ENCODE data around the gene WDR76. TPM values are rescaled to one million over a fixed set of nuclear protein-coding genes. Genes with fewer than 3 reads are reported as not detected.
"Not testable (repeated sequence)": the region's sequence is repeated elsewhere in the genome, so short reads cannot be mapped to it uniquely, and the experiment has no call there.

WDR76 gene
- total RNA-seq, 3 donors from 2014 or later = 4.1 to 9.1 (median 8.0) TPM

DNA sequence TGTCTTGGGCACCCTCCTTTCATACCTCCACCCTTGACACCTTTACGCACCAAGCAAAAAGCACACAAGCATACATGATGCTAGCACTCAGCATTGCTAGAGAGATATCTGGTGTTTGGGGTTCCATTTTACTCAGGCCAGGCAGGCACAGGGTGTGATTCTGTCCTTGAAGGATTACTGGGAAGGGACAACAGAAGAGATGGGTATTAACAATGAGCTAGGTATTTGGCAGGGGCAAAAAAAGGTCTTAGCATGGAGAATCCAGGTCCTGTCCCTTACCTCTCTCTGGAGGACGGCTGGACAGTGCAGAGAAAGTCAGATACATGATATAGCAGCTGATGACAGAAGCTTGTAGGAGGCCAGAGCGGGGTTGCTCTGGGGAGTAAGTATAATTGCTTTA is 30.2 kb upstream of the WDR76 start:
- TF ChIP-seq, protein P1, sequence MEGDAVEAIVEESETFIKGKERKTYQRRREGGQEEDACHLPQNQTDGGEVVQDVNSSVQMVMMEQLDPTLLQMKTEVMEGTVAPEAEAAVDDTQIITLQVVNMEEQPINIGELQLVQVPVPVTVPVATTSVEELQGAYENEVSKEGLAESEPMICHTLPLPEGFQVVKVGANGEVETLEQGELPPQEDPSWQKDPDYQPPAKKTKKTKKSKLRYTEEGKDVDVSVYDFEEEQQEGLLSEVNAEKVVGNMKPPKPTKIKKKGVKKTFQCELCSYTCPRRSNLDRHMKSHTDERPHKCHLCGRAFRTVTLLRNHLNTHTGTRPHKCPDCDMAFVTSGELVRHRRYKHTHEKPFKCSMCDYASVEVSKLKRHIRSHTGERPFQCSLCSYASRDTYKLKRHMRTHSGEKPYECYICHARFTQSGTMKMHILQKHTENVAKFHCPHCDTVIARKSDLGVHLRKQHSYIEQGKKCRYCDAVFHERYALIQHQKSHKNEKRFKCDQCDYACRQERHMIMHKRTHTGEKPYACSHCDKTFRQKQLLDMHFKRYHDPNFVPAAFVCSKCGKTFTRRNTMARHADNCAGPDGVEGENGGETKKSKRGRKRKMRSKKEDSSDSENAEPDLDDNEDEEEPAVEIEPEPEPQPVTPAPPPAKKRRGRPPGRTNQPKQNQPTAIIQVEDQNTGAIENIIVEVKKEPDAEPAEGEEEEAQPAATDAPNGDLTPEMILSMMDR (IDR thresholded peaks at IDR 0.05) = no peak
- Histone ChIP-seq H3K36me3 (ENCODE audit: low read depth) (peaks cover 3% of the 10 kb centered on the region), H3K9me3 (no peaks in the 10 kb centered on the region), H3K4me1 (ENCODE audit: low read depth) (peaks cover 67% of the 10 kb centered on the region), H3K4me3 (no peak overlapping the region)
- ATAC-seq (no peak), DNase-seq (no peak)
- intact Hi-C loops (cut with DNase I, micrococcal nuclease) = no loop called here

DNA sequence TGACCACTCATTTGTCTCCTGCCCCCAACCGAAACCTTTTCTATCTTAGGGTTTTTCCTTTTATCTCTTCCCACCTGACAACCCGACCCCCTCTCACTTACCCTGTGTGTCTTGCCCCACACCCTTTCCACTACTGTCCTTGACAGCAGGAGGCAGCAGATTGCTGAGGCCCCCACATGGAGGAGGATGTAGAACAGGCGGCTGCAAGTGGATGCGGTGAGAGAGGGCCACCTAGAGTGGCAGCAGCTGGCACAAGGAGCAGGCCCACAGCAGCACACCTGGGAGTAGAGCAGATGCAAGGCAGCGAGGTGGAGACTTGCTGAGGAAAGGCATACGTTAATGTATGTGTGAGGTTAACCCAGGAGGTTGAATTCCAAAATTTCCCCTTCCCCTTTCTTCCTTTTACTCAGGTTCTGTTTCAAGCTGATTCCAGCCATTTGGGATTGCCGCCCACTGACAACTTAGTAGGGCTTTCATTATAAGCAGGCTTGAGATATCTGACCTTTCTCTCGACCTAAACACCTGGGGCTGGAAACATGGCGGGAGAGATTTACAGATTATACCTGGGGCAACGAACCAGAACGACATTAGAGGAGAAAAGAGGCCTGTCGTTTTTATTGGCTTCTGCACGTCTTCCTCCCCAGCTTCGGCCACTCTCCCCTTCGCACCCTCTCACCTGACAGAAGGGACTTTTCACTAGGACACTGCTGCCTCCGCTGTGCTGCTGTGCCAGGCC is 27.4 kb upstream of the WDR76 start:
- H3K36me3 ChIP-seq (ENCODE audit: low read depth) = no peaks in the 10 kb centered on the region
- DNase-seq (peak; percentile 42 to 65 (median 59)), ATAC-seq (peak; percentile 31)
- no peak overlapping the region for H3K4me3 ChIP-seq
- intact Hi-C loops (cut with DNase I, micrococcal nuclease) = no loop called here
- H3K9me3 ChIP-seq = no peaks in the 10 kb centered on the region
- peaks cover 56% of the 10 kb centered on the region for H3K4me1 ChIP-seq (ENCODE audit: low read depth)
- TF ChIP-seq, protein P1 (IDR thresholded peaks at IDR 0.05) = no peak

DNA sequence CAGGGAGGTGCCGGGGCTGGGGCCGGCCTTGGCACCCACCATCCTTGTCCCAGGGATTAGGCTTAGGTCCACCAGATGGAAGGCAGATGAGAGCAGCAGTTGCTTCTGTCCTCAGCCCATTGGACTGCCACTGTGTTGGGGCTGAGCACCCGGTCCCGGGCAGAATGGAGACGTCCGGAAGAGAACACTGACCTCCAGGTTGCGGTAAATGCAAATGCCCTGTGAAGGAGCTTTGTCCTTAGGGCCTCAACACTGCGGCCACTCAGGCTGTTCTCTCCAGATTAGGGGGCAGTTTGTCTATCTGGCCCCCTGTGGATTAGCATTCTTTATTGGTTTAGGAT is 26.9 kb upstream of the WDR76 start, which contains the start of gene SERINC4:
SERINC4 (minus strand) TSS at position 276 of the 341 bp plus-strand sequence; CDS start at position 42, 234 bp downstream.
- TF ChIP-seq, protein P1 (IDR thresholded peaks at IDR 0.05) = no peak
- intact Hi-C loops (cut with DNase I, micrococcal nuclease) = no loop called here
- no peak for ATAC-seq
- no peaks in the 10 kb centered on the region for H3K9me3 ChIP-seq
- H3K4me3 ChIP-seq = peak within 1 kb of the TSS; percentile 77
- H3K36me3 ChIP-seq (ENCODE audit: low read depth) = no peaks in the 10 kb centered on the region
- peaks cover 52% of the 10 kb centered on the region for H3K4me1 ChIP-seq (ENCODE audit: low read depth)
- DNase-seq = peak in 1 of 3 donors; percentile 48

DNA sequence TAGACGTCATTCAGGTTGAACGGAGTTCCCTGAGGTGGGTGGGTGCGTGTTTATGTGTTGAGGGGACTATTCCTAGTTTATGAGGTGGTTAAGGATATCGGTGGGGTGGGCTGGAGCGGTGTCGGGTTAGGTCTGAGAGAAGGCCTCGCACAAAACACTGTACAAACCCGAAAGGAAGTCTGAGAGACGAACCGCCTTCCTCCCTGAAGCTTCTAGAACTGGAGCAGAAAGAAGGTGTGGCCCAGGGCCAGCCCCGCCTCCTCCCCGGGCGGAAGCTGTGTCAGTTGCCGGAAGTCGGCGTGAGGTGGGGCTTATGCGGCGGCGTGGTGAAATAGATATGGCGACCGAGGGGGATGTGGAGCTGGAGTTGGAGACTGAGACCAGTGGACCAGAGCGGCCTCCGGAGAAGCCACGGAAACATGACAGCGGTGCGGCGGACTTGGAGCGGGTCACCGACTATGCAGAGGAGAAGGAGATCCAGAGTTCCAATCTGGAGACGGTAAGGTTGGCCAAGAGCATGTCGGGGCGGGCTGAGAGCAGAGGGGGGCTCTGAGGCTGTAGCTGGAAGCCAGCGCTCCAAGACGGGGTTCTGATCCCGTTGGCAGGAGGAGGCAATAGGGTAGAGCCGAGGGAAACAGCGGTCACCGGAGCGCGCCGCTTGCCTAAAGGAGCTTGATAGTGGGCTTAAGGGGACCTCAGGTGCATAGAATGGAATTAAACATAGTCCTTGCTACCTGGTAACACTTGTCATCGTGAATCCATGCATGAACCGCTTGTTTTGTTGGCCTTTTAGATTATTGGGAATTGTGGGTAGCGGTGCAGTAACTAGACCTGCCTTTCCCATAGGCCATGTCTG is 26.3 kb upstream of the WDR76 start, which contains the start of gene HYPK:
HYPK (plus strand) TSS at position 314 of the 856 bp plus-strand sequence; CDS start at position 338, 24 bp downstream.
- Histone ChIP-seq H3K4me3 (peak within 1 kb of the TSS; percentile 77), H3K36me3 (ENCODE audit: low read depth) (no peaks in the 10 kb centered on the region), H3K9me3 (no peaks in the 10 kb centered on the region), H3K4me1 (ENCODE audit: low read depth) (peaks cover 46% of the 10 kb centered on the region)
- DNase-seq = peak; percentile 95 to 97 (median 97)
- intact Hi-C loops (cut with DNase I, micrococcal nuclease) = no loop called here
- ATAC-seq = peak; percentile 85
- TF ChIP-seq, protein P1 (IDR thresholded peaks at IDR 0.05) = no peak

DNA sequence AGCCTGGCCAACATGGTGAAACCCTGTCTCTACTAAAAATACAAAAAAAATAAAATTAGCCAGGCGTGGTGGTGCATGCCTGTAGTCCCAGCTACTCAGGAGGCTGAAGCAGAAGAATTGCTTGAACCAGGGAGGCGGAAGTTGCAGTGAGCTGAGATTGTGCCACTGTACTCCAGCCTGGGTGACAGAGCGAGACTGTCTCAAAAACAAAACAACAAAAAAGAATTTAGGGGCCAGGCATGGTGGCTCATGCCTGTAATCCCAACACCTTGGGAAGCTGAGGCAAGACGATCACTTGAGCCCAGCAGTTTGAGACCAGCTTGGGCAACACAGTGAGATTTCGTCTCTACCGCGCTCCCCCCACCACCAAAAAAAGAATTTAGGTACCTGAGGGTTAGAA is 24.1 kb upstream of the WDR76 start:
- H3K36me3 ChIP-seq (ENCODE audit: low read depth); H3K9me3 ChIP-seq; DNase-seq; H3K4me3 ChIP-seq; ATAC-seq; intact Hi-C loops (cut with DNase I, micrococcal nuclease): not testable (repeated sequence)
- H3K4me1 ChIP-seq (ENCODE audit: low read depth) = peaks cover 28% of the 10 kb centered on the region
